ENCODE results near the gene CACNA1E. TPM values are rescaled to one million over a fixed set of nuclear protein-coding genes. Genes with fewer than 3 reads are reported as not detected.

The CACNA1E gene
- total RNA-seq, 1 donor from 2014 or later = 2.1 TPM

- Mint-ChIP-seq H3K27ac (no peak overlapping the region), H3K9me3 (no peaks in the 10 kb centered on the region), H3K27me3 (peaks cover 27% of the 10 kb centered on the region), H3K4me1 (ENCODE audit: unreplicated experiment) (peaks cover 23% of the 10 kb centered on the region), H3K36me3 (no peaks in the 10 kb centered on the region), H3K4me3 (no peak overlapping the region)
- peak; percentile 70 for TF ChIP-seq CTCF (conservative IDR thresholded peaks at IDR 0.05)
- DNase-seq (ENCODE audit: extremely low spot score, unreplicated experiment) = no peak
Measured at GRCh38 chr1:181504399-181504842, 21.1 kb downstream of the CACNA1E start.

- Mint-ChIP-seq H3K27me3 (peaks cover 23% of the 10 kb centered on the region), H3K27ac (no peak overlapping the region), H3K4me1 (ENCODE audit: unreplicated experiment) (peaks cover 18% of the 10 kb centered on the region), H3K9me3 (no peaks in the 10 kb centered on the region), H3K4me3 (no peak overlapping the region), H3K36me3 (no peaks in the 10 kb centered on the region)
- no peak for TF ChIP-seq CTCF (conservative IDR thresholded peaks at IDR 0.05)
- DNase-seq (ENCODE audit: extremely low spot score, unreplicated experiment) = no peak
Measured at GRCh38 chr1:181506563-181507353, 23.4 kb downstream of the CACNA1E start.

- H3K9me3 Mint-ChIP-seq = no peaks in the 10 kb centered on the region
- no peak overlapping the region for H3K4me3 Mint-ChIP-seq
- H3K27ac Mint-ChIP-seq = no peak overlapping the region
- no peaks in the 10 kb centered on the region for H3K36me3 Mint-ChIP-seq
- H3K27me3 Mint-ChIP-seq = peaks cover 25% of the 10 kb centered on the region
- no peak for TF ChIP-seq CTCF (conservative IDR thresholded peaks at IDR 0.05)
- H3K4me1 Mint-ChIP-seq (ENCODE audit: unreplicated experiment) = peaks cover 10% of the 10 kb centered on the region
- no peak for DNase-seq (ENCODE audit: extremely low spot score, unreplicated experiment)
Measured at GRCh38 chr1:181508486-181509165, 25.3 kb downstream of the CACNA1E start.

GRCh38 chr1:181513786-181514297, 30.5 kb downstream of the CACNA1E start:
- no peaks in the 10 kb centered on the region for H3K9me3 Mint-ChIP-seq
- no peak overlapping the region for H3K4me3 Mint-ChIP-seq
- H3K27me3 Mint-ChIP-seq = peaks cover 25% of the 10 kb centered on the region
- DNase-seq (ENCODE audit: extremely low spot score, unreplicated experiment) = no peak
- TF ChIP-seq CTCF (conservative IDR thresholded peaks at IDR 0.05) = no peak
- no peaks in the 10 kb centered on the region for H3K4me1 Mint-ChIP-seq (ENCODE audit: unreplicated experiment)
- H3K27ac Mint-ChIP-seq = no peak overlapping the region
- H3K36me3 Mint-ChIP-seq = no peaks in the 10 kb centered on the region

GRCh38 chr1:181514298-181515290, 31.3 kb downstream of the CACNA1E start:
- TF ChIP-seq CTCF (conservative IDR thresholded peaks at IDR 0.05) = no peak
- Mint-ChIP-seq H3K4me1 (ENCODE audit: unreplicated experiment) (no peaks in the 10 kb centered on the region), H3K9me3 (no peaks in the 10 kb centered on the region), H3K4me3 (no peak overlapping the region), H3K27ac (no peak overlapping the region), H3K36me3 (no peaks in the 10 kb centered on the region), H3K27me3 (peaks cover 27% of the 10 kb centered on the region)
- DNase-seq (ENCODE audit: extremely low spot score, unreplicated experiment) = no peak
